Liver (tissue), 9 donors: Measurements from ENCODE around the gene MCL1. TPM values are rescaled to one million over a fixed set of nuclear protein-coding genes. Genes with fewer than 3 reads are reported as not detected.

Experiments
- DNase-seq: peaks from one replicate; pipeline ENCODE4 v3.0.0-alpha.2; 2017; ENCODE audit warnings: low spot score
- H3K27ac ChIP-seq, 2 donors: one replicate each; pipeline ENCODE4 v1.7.0; 2013; ENCODE audit warnings: inconsistent platforms in 2 of 2, low read length in 2 of 2, control low read depth in 1 of 2, low read depth in 1 of 2, mild to moderate bottlenecking in 1 of 2
- H3K27me3 ChIP-seq, 4 donors: one replicate each; pipeline versions ENCODE4 v1.6.1 to v1.7.0; 2013; ENCODE audit warnings: low read length in 3 of 4, inconsistent platforms in 1 of 4, mild to moderate bottlenecking in 1 of 4, moderate library complexity in 1 of 4; ENCODE audit not compliant: control insufficient read depth in 4 of 4, insufficient read depth in 4 of 4
- H3K36me3 ChIP-seq, 4 donors: one replicate each; pipeline versions ENCODE4 v1.6.1 to v1.7.0; 2013; ENCODE audit warnings: low read length in 3 of 4, mild to moderate bottlenecking in 3 of 4, low read depth in 1 of 4, moderate library complexity in 1 of 4; ENCODE audit not compliant: control insufficient read depth in 4 of 4, insufficient read depth in 3 of 4
- H3K4me1 ChIP-seq, 4 donors: one replicate each; pipeline versions ENCODE4 v1.6.1 to v1.7.0; 2013; ENCODE audit warnings: low read length in 3 of 4, mild to moderate bottlenecking in 3 of 4, moderate library complexity in 1 of 4; ENCODE audit not compliant: control insufficient read depth in 4 of 4, insufficient read depth in 4 of 4
- H3K4me3 ChIP-seq, 3 donors: one replicate each; pipeline versions ENCODE4 v1.6.1 to v1.7.0; 2013; ENCODE audit warnings: low read length in 3 of 3, control low read depth in 1 of 3, low read depth in 1 of 3, mild to moderate bottlenecking in 1 of 3
- H3K9ac ChIP-seq, 2 donors: one replicate each; pipeline ENCODE4 v1.7.0; 2013; ENCODE audit warnings: low read length in 2 of 2, mild to moderate bottlenecking in 2 of 2, moderate library complexity in 2 of 2, control low read depth in 1 of 2, low read depth in 1 of 2
- H3K9me3 ChIP-seq, 4 donors: one replicate each; pipeline versions ENCODE4 v1.6.1 to v1.7.0; 2013; ENCODE audit warnings: low read length in 3 of 4; ENCODE audit not compliant: control insufficient read depth in 4 of 4
- ATF3 ChIP-seq: IDR thresholded peaks from 2 replicates; pipeline ENCODE4 v1.6.1; 2016; ENCODE audit warnings: antibody characterized with exemption
- CTCF ChIP-seq: fragments of 150-350 bp; IDR thresholded peaks from 2 replicates; pipeline ENCODE4 v1.5.1; 2017; ENCODE audit warnings: improper control_type of control experiment, low read depth, low read length; ENCODE audit not compliant: missing input control
- EGR1 ChIP-seq, 2 donors: IDR thresholded peaks; 2 replicates each; pipeline ENCODE4 v1.6.1; 2016 to 2018; ENCODE audit warnings: antibody characterized with exemption in 2 of 2, low read depth in 2 of 2
- FOXA1 ChIP-seq: IDR thresholded peaks from 2 replicates; pipeline ENCODE4 v1.6.1; 2016; ENCODE audit warnings: antibody characterized with exemption
- FOXA2 ChIP-seq: IDR thresholded peaks from 2 replicates; pipeline ENCODE4 v1.6.1; 2016; ENCODE audit warnings: antibody characterized with exemption
- GABPA ChIP-seq, 2 donors: IDR thresholded peaks in 1 of 2; conservative IDR thresholded peaks in 1 of 2; 2 replicates each; pipeline ENCODE4 v1.6.1; 2016; ENCODE audit warnings: antibody characterized with exemption in 2 of 2, mild to moderate bottlenecking in 1 of 2, moderate library complexity in 1 of 2
- HNF4A ChIP-seq, 2 donors: conservative IDR thresholded peaks; 2 replicates each; pipeline ENCODE4 v1.6.1; 2016; ENCODE audit warnings: antibody characterized with exemption in 2 of 2, mild to moderate bottlenecking in 2 of 2
- HNF4G ChIP-seq: IDR thresholded peaks from 2 replicates; pipeline ENCODE4 v1.6.1; 2016; ENCODE audit warnings: antibody characterized with exemption
- JUND ChIP-seq, 2 donors: IDR thresholded peaks; 2 replicates each; pipeline ENCODE4 v1.6.1; 2016; ENCODE audit warnings: antibody characterized with exemption in 2 of 2
- RAD21 ChIP-seq, 2 donors: IDR thresholded peaks; 2 replicates each; pipeline ENCODE4 v1.6.1; 2016; ENCODE audit warnings: antibody characterized with exemption in 2 of 2, mild to moderate bottlenecking in 2 of 2
- REST ChIP-seq: IDR thresholded peaks from 2 replicates; pipeline ENCODE4 v1.6.1; 2016; ENCODE audit warnings: antibody characterized with exemption, mild to moderate bottlenecking
- RXRA ChIP-seq, 2 donors: IDR thresholded peaks; 2 replicates each; pipeline ENCODE4 v1.6.1; 2017 to 2018; ENCODE audit warnings: antibody characterized with exemption in 2 of 2, mild to moderate bottlenecking in 1 of 2
- SP1 ChIP-seq: IDR thresholded peaks from 2 replicates; pipeline ENCODE4 v1.6.1; 2018; ENCODE audit warnings: antibody characterized with exemption, mild to moderate bottlenecking
- TAF1 ChIP-seq: conservative IDR thresholded peaks from 2 replicates; pipeline ENCODE4 v1.6.1; 2016; ENCODE audit warnings: antibody characterized with exemption, mild to moderate bottlenecking
- ZBTB33 ChIP-seq: IDR thresholded peaks from 2 replicates; pipeline ENCODE4 v1.6.1; 2016; ENCODE audit warnings: antibody characterized with exemption
- WGBS: extraction: QIAGEN DNeasy Blood & Tissue Kit; methylation state at CpG from one replicate; pipeline ENCODE4 v1.1.7; 2013; 5-methylcytosine and 5-hydroxymethylcytosine counted together
- polyA plus RNA-seq, 2 donors: library from polyadenylated mRNA; stranded (reverse) in 1 of 2; unstranded in 1 of 2; fragments of 200-250 nt in 1 of 2; fragments of >200 nt in 1 of 2; fragmentation: Nextera tagmentation in 1 of 2; extraction: Ambion mirVana in 1 of 2; gene quantifications; one replicate each; pipeline versions ENCODE4 v1.2.1 to v1.2.3, GENCODE V29; 2013 to 2015
- total RNA-seq, 2 donors: library from RNA; depleted of rRNA; stranded (reverse); fragments of >200 nt; gene quantifications; one replicate each; pipeline ENCODE4 v1.2.3, GENCODE V29; 2014
- donor health status: healthy.
- donor health status: healthy.
- donor health status: healthy.
- donor health status: healthy.
- donor health status: healthy.

The MCL1 gene
- total and polyA plus RNA-seq, 4 donors = 23.4 to 181 (median 80.0) TPM

GRCh38 chr1:150557065-150557600 lies 22.3 kb downstream of the MCL1 start:
- DNase-seq = no peak
- no peaks in the 10 kb centered on the region for H3K9me3 ChIP-seq
- H3K4me3 ChIP-seq = no peak overlapping the region
- 93% methylated on average over 26 of the region's 26 CpGs for WGBS
- no peak overlapping the region for H3K27ac ChIP-seq
- peaks cover 0 to 11% (median 4%) of the 10 kb centered on the region in 4 donors for H3K36me3 ChIP-seq
- H3K27me3 ChIP-seq = no peaks in the 10 kb centered on the region
- TF ChIP-seq REST (no peak), JUND (IDR thresholded peaks at IDR 0.05) (no peak), GABPA (IDR thresholded peaks at IDR 0.05 in 1 of 2, conservative IDR thresholded peaks at IDR 0.05 in 1 of 2) (no peak), FOXA2 (no peak), SP1 (no peak)
- H3K4me1 ChIP-seq = peaks cover 10 to 36% (median 27%) of the 10 kb centered on the region in 4 donors
- H3K9ac ChIP-seq = no peak overlapping the region

- TF ChIP-seq EGR1 (IDR thresholded peaks at IDR 0.05; ENCODE audit: low read depth in 2 of 2) (no peak), TAF1 (no peak), GABPA (IDR thresholded peaks at IDR 0.05 in 1 of 2, conservative IDR thresholded peaks at IDR 0.05 in 1 of 2) (no peak), CTCF (no peak), SP1 (no peak), ZBTB33 (no peak), HNF4A (conservative IDR thresholded peaks at IDR 0.05) (no peak), FOXA1 (no peak), RXRA (IDR thresholded peaks at IDR 0.05) (no peak), JUND (IDR thresholded peaks at IDR 0.05) (no peak), RAD21 (IDR thresholded peaks at IDR 0.05) (no peak), REST (no peak), FOXA2 (no peak), HNF4G (no peak), ATF3 (no peak)
- Histone ChIP-seq H3K27me3 (no peaks in the 10 kb centered on the region), H3K36me3 (peaks cover 0 to 11% (median 4%) of the 10 kb centered on the region in 4 donors), H3K27ac (no peak overlapping the region), H3K4me1 (peaks cover 13 to 41% (median 32%) of the 10 kb centered on the region in 4 donors), H3K9me3 (no peaks in the 10 kb centered on the region), H3K4me3 (no peak overlapping the region), H3K9ac (no peak overlapping the region)
- DNase-seq = no peak
- 85% methylated on average over 26 of the region's 26 CpGs for WGBS
Observed at GRCh38 chr1:150555971-150556865, 23.2 kb downstream of the MCL1 start.
